Measurements from ENCODE around the gene MCC. TPM values are rescaled to one million over a fixed set of nuclear protein-coding genes. Genes with fewer than 3 reads are reported as not detected.

The MCC gene
- total and polyA plus RNA-seq, 2 experiments from 2014 or later, result 3.4 to 8.8 TPM

- Histone ChIP-seq H3K4me1 (ENCODE audit: insufficient read depth) (peaks cover 16% of the 10 kb centered on the region), H3K4me2 (ENCODE audit: unreplicated experiment) (no peak overlapping the region), H3K79me2 (ENCODE audit: insufficient read depth) (no peaks in the 10 kb centered on the region), H3K27ac (no peak overlapping the region), H3K9ac (no peak overlapping the region), H3K9me3 (ENCODE audit: low read depth) (no peaks in the 10 kb centered on the region), H2AFZ (no peak overlapping the region), H4K20me1 (ENCODE audit: insufficient read depth) (no peaks in the 10 kb centered on the region), H3K36me3 (ENCODE audit: low read depth) (no peaks in the 10 kb centered on the region), H3K9me2 (ENCODE audit: insufficient read depth) (no peaks in the 10 kb centered on the region), H3K4me3 (no peak overlapping the region), H3K27me3 (replicated peaks; ENCODE audit: insufficient read depth) (no peaks in the 10 kb centered on the region), H3F3A (ENCODE audit: insufficient read depth) (no peaks in the 10 kb centered on the region)
- WGBS, 2 experiments (ENCODE audit: low coverage in 1 of 2, low lambda C conversion rate in 2 of 2, missing lambda C conversion rate in 2 of 2), result 49 to 50% methylated on average over 5 of the region's 5 CpGs
- in situ Hi-C loops (cut with MboI), result no loop called here
- no peak for DNase-seq
- no peak for TF ChIP-seq EZH2phosphoT487 (IDR thresholded peaks at IDR 0.05; ENCODE audit: insufficient read depth, low read depth)
- TF ChIP-seq EZH2 (IDR thresholded peaks at IDR 0.05; ENCODE audit: insufficient read depth, poor library complexity, severe bottlenecking), result no peak
These were observed 232.5 kb downstream of the MCC start for GRCh38 chr5:113255579-113256386.

- Histone ChIP-seq H3K27me3 (replicated peaks; ENCODE audit: insufficient read depth) (no peaks in the 10 kb centered on the region), H4K20me1 (ENCODE audit: insufficient read depth) (no peaks in the 10 kb centered on the region), H3F3A (ENCODE audit: insufficient read depth) (0 out of 2 replicates have a peak, but pooled peaks cover under 1% of the 10 kb centered on the region), H3K4me3 (no peak overlapping the region), H3K4me2 (ENCODE audit: unreplicated experiment) (no peak overlapping the region), H3K36me3 (ENCODE audit: low read depth) (no peaks in the 10 kb centered on the region), H2AFZ (no peak overlapping the region), H3K9me3 (ENCODE audit: low read depth) (no peaks in the 10 kb centered on the region), H3K9ac (no peak overlapping the region), H3K9me2 (ENCODE audit: insufficient read depth) (no peaks in the 10 kb centered on the region), H3K27ac (no peak overlapping the region), H3K4me1 (ENCODE audit: insufficient read depth) (peaks cover 23% of the 10 kb centered on the region), H3K79me2 (ENCODE audit: insufficient read depth) (no peaks in the 10 kb centered on the region)
- TF ChIP-seq EZH2 (IDR thresholded peaks at IDR 0.05; ENCODE audit: insufficient read depth, poor library complexity, severe bottlenecking) (no peak), EZH2phosphoT487 (IDR thresholded peaks at IDR 0.05; ENCODE audit: insufficient read depth, low read depth) (no peak)
- in situ Hi-C loops (cut with MboI), result no loop called here
- no peak for DNase-seq
- WGBS, 2 experiments (ENCODE audit: low coverage in 1 of 2, low lambda C conversion rate in 2 of 2, missing lambda C conversion rate in 2 of 2), result 25 to 32% methylated on average over 4 of the region's 4 CpGs
These were observed 233.1 kb downstream of the MCC start for GRCh38 chr5:113255105-113255504.

GRCh38 chr5:113253037-113253436 is 235.2 kb downstream of the MCC start:
- Histone ChIP-seq H3K4me2 (ENCODE audit: unreplicated experiment) (no peak overlapping the region), H2AFZ (no peak overlapping the region), H3K27me3 (replicated peaks; ENCODE audit: insufficient read depth) (no peaks in the 10 kb centered on the region), H3K9ac (no peak overlapping the region), H3K27ac (no peak overlapping the region), H4K20me1 (ENCODE audit: insufficient read depth) (no peaks in the 10 kb centered on the region), H3K36me3 (ENCODE audit: low read depth) (no peaks in the 10 kb centered on the region), H3K9me2 (ENCODE audit: insufficient read depth) (no peaks in the 10 kb centered on the region), H3F3A (ENCODE audit: insufficient read depth) (peaks cover 10% of the 10 kb centered on the region; the same call in 1 of the 2 replicates), H3K79me2 (ENCODE audit: insufficient read depth) (no peaks in the 10 kb centered on the region), H3K9me3 (ENCODE audit: low read depth) (no peaks in the 10 kb centered on the region), H3K4me1 (ENCODE audit: insufficient read depth) (peaks cover 25% of the 10 kb centered on the region), H3K4me3 (no peak overlapping the region)
- in situ Hi-C loops (cut with MboI), result no loop called here
- TF ChIP-seq EZH2 (IDR thresholded peaks at IDR 0.05; ENCODE audit: insufficient read depth, poor library complexity, severe bottlenecking), result no peak
- no peak for TF ChIP-seq EZH2phosphoT487 (IDR thresholded peaks at IDR 0.05; ENCODE audit: insufficient read depth, low read depth)
- no peak for DNase-seq
- WGBS, 2 experiments (ENCODE audit: low coverage in 1 of 2, low lambda C conversion rate in 2 of 2, missing lambda C conversion rate in 2 of 2), result 92 to 95% methylated on average over 3 of the region's 3 CpGs

GRCh38 chr5:113252066-113252465 is 236.2 kb downstream of the MCC start:
- no peak for DNase-seq
- H3K9me2 ChIP-seq (ENCODE audit: insufficient read depth), result peaks cover 3% of the 10 kb centered on the region; the same call in 1 of the 2 replicates
- 93 to 94% methylated on average over 7 of the region's 7 CpGs for WGBS, 2 experiments (ENCODE audit: low coverage in 1 of 2, low lambda C conversion rate in 2 of 2, missing lambda C conversion rate in 2 of 2)
- H3K27me3 ChIP-seq (replicated peaks; ENCODE audit: insufficient read depth), result no peaks in the 10 kb centered on the region
- H3K9ac ChIP-seq, result no peak overlapping the region
- H3K4me1 ChIP-seq (ENCODE audit: insufficient read depth), result peaks cover 26% of the 10 kb centered on the region
- H3K27ac ChIP-seq, result no peak overlapping the region
- H3K4me3 ChIP-seq, result no peak overlapping the region
- no peak overlapping the region for H3K4me2 ChIP-seq (ENCODE audit: unreplicated experiment)
- H2AFZ ChIP-seq, result no peak overlapping the region
- no peaks in the 10 kb centered on the region for H4K20me1 ChIP-seq (ENCODE audit: insufficient read depth)
- in situ Hi-C loops (cut with MboI), result no loop called here
- H3K9me3 ChIP-seq (ENCODE audit: low read depth), result no peaks in the 10 kb centered on the region
- peaks cover 10% of the 10 kb centered on the region; the same call in 1 of the 2 replicates for H3F3A ChIP-seq (ENCODE audit: insufficient read depth)
- TF ChIP-seq EZH2 (IDR thresholded peaks at IDR 0.05; ENCODE audit: insufficient read depth, poor library complexity, severe bottlenecking), result no peak
- no peak for TF ChIP-seq EZH2phosphoT487 (IDR thresholded peaks at IDR 0.05; ENCODE audit: insufficient read depth, low read depth)
- H3K36me3 ChIP-seq (ENCODE audit: low read depth), result no peaks in the 10 kb centered on the region
- no peaks in the 10 kb centered on the region for H3K79me2 ChIP-seq (ENCODE audit: insufficient read depth)
